ENCODE measurements around the gene ZNF281. TPM values are rescaled to one million over a fixed set of nuclear protein-coding genes. Genes with fewer than 3 reads are reported as not detected.
A peak's percentile ranks its signal among the peaks of the same experiment; 100 is the strongest.

The ZNF281 gene
- total RNA-seq, 1 donor from 2014 or later: 36.2 TPM

GRCh38 chr1:200372095-200372884 is 37.5 kb downstream of the ZNF281 start:
- FAIRE-seq (peak; percentile 54), DNase-seq (ENCODE audit: low read depth) (peak; percentile 86)
- Histone ChIP-seq H3K4me1 (ENCODE audit: insufficient read depth, low read length) (peaks cover 57% of the 10 kb centered on the region), H3K9me3 (ENCODE audit: insufficient read depth, low read depth, low read length) (no peaks in the 10 kb centered on the region), H3K27me3 (ENCODE audit: insufficient read depth, low read length) (no peaks in the 10 kb centered on the region), H4K20me1 (ENCODE audit: insufficient read depth, low read length) (no peaks in the 10 kb centered on the region), H3K9ac (ENCODE audit: low read length) (peak overlapping the region; percentile 42), H3K27ac (ENCODE audit: low read depth, low read length) (peak overlapping the region; percentile 48), H3K79me2 (ENCODE audit: insufficient read depth, low read length) (no peaks in the 10 kb centered on the region), H3K4me3 (ENCODE audit: insufficient read depth, low read depth, low read length) (no peak overlapping the region), H2AFZ (ENCODE audit: low read depth, low read length) (no peak overlapping the region), H3K4me2 (ENCODE audit: low read length) (peak overlapping the region; percentile 67), H3K36me3 (ENCODE audit: insufficient read depth, low read length) (no peaks in the 10 kb centered on the region)
- Mint-ChIP-seq H3K4me3 (ENCODE audit: unreplicated experiment) (peak overlapping the region; percentile 54), H3K27me3 (ENCODE audit: low read depth, unreplicated experiment) (no peaks in the 10 kb centered on the region), H3K4me1 (ENCODE audit: low read depth, unreplicated experiment) (peaks cover 58% of the 10 kb centered on the region), H3K27ac (ENCODE audit: unreplicated experiment) (peak overlapping the region; percentile 90), H3K9me3 (ENCODE audit: unreplicated experiment) (no peaks in the 10 kb centered on the region), H3K36me3 (ENCODE audit: low read depth, unreplicated experiment) (no peaks in the 10 kb centered on the region)
- TF ChIP-seq EZH2 (IDR thresholded peaks at IDR 0.05; ENCODE audit: insufficient read depth, low read length): no peak
- TF ChIP-seq CTCF (IDR thresholded peaks at IDR 0.05; ENCODE audit: insufficient read depth, low read depth, low read length): no peak

GRCh38 chr1:200369706-200370105 is 40.1 kb downstream of the ZNF281 start:
- no peak overlapping the region for H3K4me2 ChIP-seq (ENCODE audit: low read length)
- peaks cover 53% of the 10 kb centered on the region for H3K4me1 ChIP-seq (ENCODE audit: insufficient read depth, low read length)
- Mint-ChIP-seq H3K27ac (ENCODE audit: unreplicated experiment) (peak overlapping the region; percentile 2), H3K27me3 (ENCODE audit: low read depth, unreplicated experiment) (no peaks in the 10 kb centered on the region), H3K36me3 (ENCODE audit: low read depth, unreplicated experiment) (no peaks in the 10 kb centered on the region), H3K4me1 (ENCODE audit: low read depth, unreplicated experiment) (peaks cover 64% of the 10 kb centered on the region), H3K9me3 (ENCODE audit: unreplicated experiment) (no peaks in the 10 kb centered on the region), H3K4me3 (ENCODE audit: unreplicated experiment) (peak overlapping the region; percentile 45)
- H3K9ac ChIP-seq (ENCODE audit: low read length): no peak overlapping the region
- H3K27ac ChIP-seq (ENCODE audit: low read depth, low read length): no peak overlapping the region
- no peak for TF ChIP-seq CTCF (IDR thresholded peaks at IDR 0.05; ENCODE audit: insufficient read depth, low read depth, low read length)
- TF ChIP-seq EZH2 (IDR thresholded peaks at IDR 0.05; ENCODE audit: insufficient read depth, low read length): no peak
- H2AFZ ChIP-seq (ENCODE audit: low read depth, low read length): no peak overlapping the region
- H3K79me2 ChIP-seq (ENCODE audit: insufficient read depth, low read length): no peaks in the 10 kb centered on the region
- H3K9me3 ChIP-seq (ENCODE audit: insufficient read depth, low read depth, low read length): no peaks in the 10 kb centered on the region
- FAIRE-seq (no peak), DNase-seq (ENCODE audit: low read depth) (no peak)
- H3K36me3 ChIP-seq (ENCODE audit: insufficient read depth, low read length): peaks cover 3% of the 10 kb centered on the region
- no peaks in the 10 kb centered on the region for H3K27me3 ChIP-seq (ENCODE audit: insufficient read depth, low read length)
- H4K20me1 ChIP-seq (ENCODE audit: insufficient read depth, low read length): no peaks in the 10 kb centered on the region
- H3K4me3 ChIP-seq (ENCODE audit: insufficient read depth, low read depth, low read length): no peak overlapping the region

- peak overlapping the region; percentile 86 for H3K27ac Mint-ChIP-seq (ENCODE audit: unreplicated experiment)
- H3K27me3 ChIP-seq (ENCODE audit: insufficient read depth, low read length): no peaks in the 10 kb centered on the region
- no peak overlapping the region for H3K4me3 Mint-ChIP-seq (ENCODE audit: unreplicated experiment)
- no peaks in the 10 kb centered on the region for H3K9me3 Mint-ChIP-seq (ENCODE audit: unreplicated experiment)
- peak overlapping the region; percentile 74 for H3K4me2 ChIP-seq (ENCODE audit: low read length)
- no peaks in the 10 kb centered on the region for H4K20me1 ChIP-seq (ENCODE audit: insufficient read depth, low read length)
- H3K27me3 Mint-ChIP-seq (ENCODE audit: low read depth, unreplicated experiment): no peaks in the 10 kb centered on the region
- peak overlapping the region; percentile 86 for H3K27ac ChIP-seq (ENCODE audit: low read depth, low read length)
- FAIRE-seq: no peak
- no peak for DNase-seq (ENCODE audit: low read depth)
- H3K9ac ChIP-seq (ENCODE audit: low read length): peak overlapping the region; percentile 76
- no peaks in the 10 kb centered on the region for H3K36me3 Mint-ChIP-seq (ENCODE audit: low read depth, unreplicated experiment)
- H2AFZ ChIP-seq (ENCODE audit: low read depth, low read length): no peak overlapping the region
- H3K4me3 ChIP-seq (ENCODE audit: insufficient read depth, low read depth, low read length): no peak overlapping the region
- no peaks in the 10 kb centered on the region for H3K9me3 ChIP-seq (ENCODE audit: insufficient read depth, low read depth, low read length)
- no peaks in the 10 kb centered on the region for H3K79me2 ChIP-seq (ENCODE audit: insufficient read depth, low read length)
- H3K4me1 Mint-ChIP-seq (ENCODE audit: low read depth, unreplicated experiment): peaks cover 64% of the 10 kb centered on the region
- no peak for TF ChIP-seq CTCF (IDR thresholded peaks at IDR 0.05; ENCODE audit: insufficient read depth, low read depth, low read length)
- TF ChIP-seq EZH2 (IDR thresholded peaks at IDR 0.05; ENCODE audit: insufficient read depth, low read length): no peak
- H3K4me1 ChIP-seq (ENCODE audit: insufficient read depth, low read length): peaks cover 53% of the 10 kb centered on the region
- H3K36me3 ChIP-seq (ENCODE audit: insufficient read depth, low read length): peaks cover 3% of the 10 kb centered on the region
These were observed 40.7 kb downstream of the ZNF281 start for GRCh38 chr1:200369131-200369530.
